HepG2 (cell line): ENCODE measurements around the gene AFG1L. TPM values are rescaled to one million over a fixed set of nuclear protein-coding genes. Genes with fewer than 3 reads are reported as not detected.

Source experiments
- DZIP1 ChIP-seq: sonication (generic); formaldehyde crosslinking; IDR thresholded peaks from 2 replicates; pipeline ENCODE4 v1.5.0; 2020; ENCODE audit warnings: mild to moderate bottlenecking, missing genetic modification reagents
- ETV5 ChIP-seq: IDR thresholded peaks from 2 replicates; pipeline ENCODE4 v1.6.1; 2018; ENCODE audit warnings: missing biosample characterization, missing genetic modification reagents, inconsistent platforms, borderline replicate concordance
- ISX ChIP-seq: sonication (generic); formaldehyde crosslinking; conservative IDR thresholded peaks from 2 replicates; pipeline ENCODE4 v1.5.0; 2020; ENCODE audit warnings: missing genetic modification reagents
- MAFK ChIP-seq, 2 experiments: IDR thresholded peaks in 1 of 2; conservative IDR thresholded peaks in 1 of 2; 2 replicates each; pipeline ENCODE4 v1.6.1; 2011; ENCODE audit warnings: improper control_type of control experiment in 2 of 2, low read length in 2 of 2
- NFE2 ChIP-seq: sonication (generic); formaldehyde crosslinking; IDR thresholded peaks from 2 replicates; pipeline ENCODE4 v1.4.0; 2020; ENCODE audit warnings: missing genetic modification reagents
- NFIC ChIP-seq: IDR thresholded peaks from 2 replicates; pipeline ENCODE4 v1.6.1; 2012; ENCODE audit warnings: mild to moderate bottlenecking, low read length, inconsistent platforms
- PHF8 ChIP-seq: sonication (generic); formaldehyde crosslinking; IDR thresholded peaks from 2 replicates; pipeline ENCODE4 v1.5.0; 2020; ENCODE audit warnings: missing genetic modification reagents
- PITX1 ChIP-seq: sonication (generic); formaldehyde crosslinking; IDR thresholded peaks from 2 replicates; pipeline ENCODE4 v1.5.1; 2020; ENCODE audit warnings: mild to moderate bottlenecking, missing genetic modification reagents
- POLR2A ChIP-seq, 2 experiments: IDR thresholded peaks; 2 replicates each; pipeline ENCODE4 v1.6.1; 2011; ENCODE audit warnings: low read depth in 2 of 2, low read length in 2 of 2, mild to moderate bottlenecking in 1 of 2, moderate library complexity in 1 of 2; ENCODE audit not compliant: insufficient read depth in 1 of 2
- SIX4 ChIP-seq: sonication (generic); formaldehyde crosslinking; IDR thresholded peaks from 2 replicates; pipeline ENCODE4 v1.4.0; 2020; ENCODE audit warnings: missing genetic modification reagents
- SNAPC2 ChIP-seq: sonication (generic); formaldehyde crosslinking; IDR thresholded peaks from 2 replicates; pipeline ENCODE4 v1.8.1; 2022; ENCODE audit warnings: mild to moderate bottlenecking, missing genetic modification reagents
- ZBTB37 ChIP-seq: sonication (generic); formaldehyde crosslinking; IDR thresholded peaks from 2 replicates; pipeline ENCODE4 v1.4.0; 2020; ENCODE audit warnings: mild to moderate bottlenecking, missing genetic modification reagents
- ZNF354B ChIP-seq: sonication (generic); formaldehyde crosslinking; IDR thresholded peaks from 2 replicates; pipeline ENCODE4 v1.8.0; 2022; ENCODE audit warnings: mild to moderate bottlenecking, missing genetic modification reagents
- ZSCAN22 ChIP-seq: sonication (generic); formaldehyde crosslinking; IDR thresholded peaks from 2 replicates; pipeline ENCODE4 v1.4.0; 2020; ENCODE audit warnings: mild to moderate bottlenecking, missing genetic modification reagents
- polyA plus RNA-seq, 8 experiments: library from polyadenylated mRNA; depleted of rRNA in 3 of 8; stranded (reverse) in 7 of 8; unstranded in 1 of 8; fragments of >200 nt; fragmentation: Illumina TruSeq in 4 of 8; extraction: Trizol in 4 of 8; gene quantifications; 2 replicates each; pipeline versions ENCODE4 v1.2.1 to v1.2.3, GENCODE V29; 2011 to 2016; ENCODE audit warnings: low read depth in 4 of 8, missing spikeins in 1 of 8, mixed read lengths in 1 of 8; ENCODE audit not compliant: insufficient read depth in 1 of 8
- total RNA-seq, 5 experiments: library from RNA; depleted of rRNA; stranded (reverse); fragments of >200 nt; fragmentation: Illumina TruSeq; extraction: Trizol; gene quantifications; 2 replicates each; pipeline ENCODE4 v1.2.3, GENCODE V29; 2016; ENCODE audit warnings: low read depth in 1 of 5
- TF ChIP-seq, protein P1 (sequence below): sonication (generic); formaldehyde crosslinking; IDR thresholded peaks from 2 replicates; pipeline ENCODE4 v1.5.0; 2020; ENCODE audit warnings: missing genetic modification reagents, mild to moderate bottlenecking, borderline replicate concordance
- TF ChIP-seq, protein P2 (sequence below): sonication (generic); IDR thresholded peaks from 2 replicates; pipeline ENCODE4 v1.6.1; 2016; ENCODE audit warnings: low read depth, borderline replicate concordance
- TF ChIP-seq, protein P3 (sequence below): sonication (generic); formaldehyde crosslinking; IDR thresholded peaks from 2 replicates; pipeline ENCODE4 v1.4.0; 2020; ENCODE audit warnings: mild to moderate bottlenecking, missing genetic modification reagents

AFG1L gene
- total and polyA plus RNA-seq, 2 of the 13 experiments (the other 11 are each of a cell fraction or from before 2014, with no cell fraction given), result 3.1 to 14.0 TPM

DNA sequence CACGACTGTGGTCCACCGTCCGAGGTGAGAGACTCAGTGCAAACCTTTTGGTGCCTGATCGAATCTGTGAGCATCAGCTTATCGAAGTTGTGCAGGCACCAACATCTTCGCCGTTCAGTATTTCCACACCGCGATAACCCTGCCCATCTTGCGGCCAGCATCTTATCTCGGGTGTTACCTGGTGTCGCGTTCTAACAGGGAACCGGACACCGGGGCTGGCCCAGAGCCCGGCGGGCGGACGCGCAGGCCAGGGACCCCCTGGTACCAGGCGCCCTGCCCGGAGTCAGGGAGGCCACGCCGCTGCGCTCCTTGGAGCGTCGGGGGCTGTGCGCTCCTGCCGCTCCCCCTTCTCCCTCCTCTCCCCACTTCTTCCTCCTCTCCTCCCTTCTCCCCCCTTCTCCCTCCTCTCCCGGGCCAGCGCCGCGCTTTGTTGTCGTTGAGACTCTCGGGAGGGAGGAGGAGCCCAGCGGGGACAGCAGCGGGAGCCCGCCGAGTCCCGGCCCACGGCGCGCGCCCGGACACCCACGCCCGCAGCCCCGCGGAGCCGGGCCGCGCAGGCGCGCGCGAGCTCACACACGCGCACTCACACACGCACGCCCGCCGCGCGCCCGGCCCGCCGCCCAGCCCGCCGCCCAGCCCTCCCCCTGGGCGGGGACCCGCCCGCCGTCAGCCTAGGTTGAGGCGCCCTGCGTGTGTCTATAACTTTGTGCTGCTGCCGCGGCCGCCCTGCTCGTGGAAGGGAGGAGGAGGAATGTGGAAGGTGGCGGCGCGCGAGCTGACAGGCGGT, 264.4 kb downstream of the AFG1L start (continued):
- TF ChIP-seq DZIP1 (CRISPR knock-in tag) (no peak), NFIC (no peak), ZBTB37 (CRISPR knock-in tag) (no peak), ZNF354B (CRISPR knock-in tag) (no peak), NFE2 (CRISPR knock-in tag) (no peak), SIX4 (no peak), ISX (CRISPR knock-in tag) (no peak), POLR2A (IDR thresholded peaks at IDR 0.05; ENCODE audit: insufficient read depth in 1 of 2, low read depth in 2 of 2, low read length in 2 of 2) (peak in 1 of 2 experiments; percentile 89; a peak in 3 of 4 replicates), PITX1 (CRISPR knock-in tag) (no peak), ZSCAN22 (CRISPR knock-in tag) (no peak), ETV5 (no peak), SNAPC2 (no peak), MAFK (conservative IDR thresholded peaks at IDR 0.05 in 1 of 2, IDR thresholded peaks at IDR 0.05 in 1 of 2; ENCODE audit: low read length in 2 of 2) (no peak), PHF8 (peak; percentile 60)
- TF ChIP-seq, protein P1, sequence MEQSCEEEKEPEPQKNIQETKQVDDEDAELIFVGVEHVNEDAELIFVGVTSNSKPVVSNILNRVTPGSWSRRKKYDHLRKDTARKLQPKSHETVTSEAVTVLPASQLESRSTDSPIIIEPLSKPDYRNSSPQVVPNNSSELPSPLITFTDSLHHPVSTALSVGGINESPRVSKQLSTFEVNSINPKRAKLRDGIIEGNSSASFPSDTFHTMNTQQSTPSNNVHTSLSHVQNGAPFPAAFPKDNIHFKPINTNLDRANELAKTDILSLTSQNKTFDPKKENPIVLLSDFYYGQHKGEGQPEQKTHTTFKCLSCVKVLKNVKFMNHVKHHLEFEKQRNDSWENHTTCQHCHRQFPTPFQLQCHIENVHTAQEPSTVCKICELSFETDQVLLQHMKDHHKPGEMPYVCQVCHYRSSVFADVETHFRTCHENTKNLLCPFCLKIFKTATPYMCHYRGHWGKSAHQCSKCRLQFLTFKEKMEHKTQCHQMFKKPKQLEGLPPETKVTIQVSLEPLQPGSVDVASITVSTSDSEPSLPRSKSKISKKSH (CRISPR knock-in tag), result no peak; the same call in 1 of the 2 replicates
- TF ChIP-seq, protein P2, sequence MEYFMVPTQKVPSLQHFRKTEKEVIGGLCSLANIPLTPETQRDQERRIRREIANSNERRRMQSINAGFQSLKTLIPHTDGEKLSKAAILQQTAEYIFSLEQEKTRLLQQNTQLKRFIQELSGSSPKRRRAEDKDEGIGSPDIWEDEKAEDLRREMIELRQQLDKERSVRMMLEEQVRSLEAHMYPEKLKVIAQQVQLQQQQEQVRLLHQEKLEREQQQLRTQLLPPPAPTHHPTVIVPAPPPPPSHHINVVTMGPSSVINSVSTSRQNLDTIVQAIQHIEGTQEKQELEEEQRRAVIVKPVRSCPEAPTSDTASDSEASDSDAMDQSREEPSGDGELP, result no peak
- TF ChIP-seq, protein P3, sequence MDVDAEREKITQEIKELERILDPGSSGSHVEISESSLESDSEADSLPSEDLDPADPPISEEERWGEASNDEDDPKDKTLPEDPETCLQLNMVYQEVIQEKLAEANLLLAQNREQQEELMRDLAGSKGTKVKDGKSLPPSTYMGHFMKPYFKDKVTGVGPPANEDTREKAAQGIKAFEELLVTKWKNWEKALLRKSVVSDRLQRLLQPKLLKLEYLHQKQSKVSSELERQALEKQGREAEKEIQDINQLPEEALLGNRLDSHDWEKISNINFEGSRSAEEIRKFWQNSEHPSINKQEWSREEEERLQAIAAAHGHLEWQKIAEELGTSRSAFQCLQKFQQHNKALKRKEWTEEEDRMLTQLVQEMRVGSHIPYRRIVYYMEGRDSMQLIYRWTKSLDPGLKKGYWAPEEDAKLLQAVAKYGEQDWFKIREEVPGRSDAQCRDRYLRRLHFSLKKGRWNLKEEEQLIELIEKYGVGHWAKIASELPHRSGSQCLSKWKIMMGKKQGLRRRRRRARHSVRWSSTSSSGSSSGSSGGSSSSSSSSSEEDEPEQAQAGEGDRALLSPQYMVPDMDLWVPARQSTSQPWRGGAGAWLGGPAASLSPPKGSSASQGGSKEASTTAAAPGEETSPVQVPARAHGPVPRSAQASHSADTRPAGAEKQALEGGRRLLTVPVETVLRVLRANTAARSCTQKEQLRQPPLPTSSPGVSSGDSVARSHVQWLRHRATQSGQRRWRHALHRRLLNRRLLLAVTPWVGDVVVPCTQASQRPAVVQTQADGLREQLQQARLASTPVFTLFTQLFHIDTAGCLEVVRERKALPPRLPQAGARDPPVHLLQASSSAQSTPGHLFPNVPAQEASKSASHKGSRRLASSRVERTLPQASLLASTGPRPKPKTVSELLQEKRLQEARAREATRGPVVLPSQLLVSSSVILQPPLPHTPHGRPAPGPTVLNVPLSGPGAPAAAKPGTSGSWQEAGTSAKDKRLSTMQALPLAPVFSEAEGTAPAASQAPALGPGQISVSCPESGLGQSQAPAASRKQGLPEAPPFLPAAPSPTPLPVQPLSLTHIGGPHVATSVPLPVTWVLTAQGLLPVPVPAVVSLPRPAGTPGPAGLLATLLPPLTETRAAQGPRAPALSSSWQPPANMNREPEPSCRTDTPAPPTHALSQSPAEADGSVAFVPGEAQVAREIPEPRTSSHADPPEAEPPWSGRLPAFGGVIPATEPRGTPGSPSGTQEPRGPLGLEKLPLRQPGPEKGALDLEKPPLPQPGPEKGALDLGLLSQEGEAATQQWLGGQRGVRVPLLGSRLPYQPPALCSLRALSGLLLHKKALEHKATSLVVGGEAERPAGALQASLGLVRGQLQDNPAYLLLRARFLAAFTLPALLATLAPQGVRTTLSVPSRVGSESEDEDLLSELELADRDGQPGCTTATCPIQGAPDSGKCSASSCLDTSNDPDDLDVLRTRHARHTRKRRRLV, result no peak
